DND-41 (cell line): ENCODE measurements around the gene FAM135A.

Experiments
- EZH2 ChIP-seq: IDR thresholded peaks from 3 replicates; pipeline ENCODE4 v1.6.1; 2012; ENCODE audit warnings: borderline replicate concordance, low read depth, mild to moderate bottlenecking, moderate library complexity, low read length, inconsistent platforms; ENCODE audit not compliant: severe bottlenecking
- TF ChIP-seq, protein P1 (sequence below): IDR thresholded peaks from 2 replicates; pipeline ENCODE4 v1.5.1; 2012; ENCODE audit warnings: borderline replicate concordance, low read length, moderate library complexity, mild to moderate bottlenecking; ENCODE audit not compliant: poor library complexity, severe bottlenecking; ENCODE audit errors: extremely low read depth

DNA sequence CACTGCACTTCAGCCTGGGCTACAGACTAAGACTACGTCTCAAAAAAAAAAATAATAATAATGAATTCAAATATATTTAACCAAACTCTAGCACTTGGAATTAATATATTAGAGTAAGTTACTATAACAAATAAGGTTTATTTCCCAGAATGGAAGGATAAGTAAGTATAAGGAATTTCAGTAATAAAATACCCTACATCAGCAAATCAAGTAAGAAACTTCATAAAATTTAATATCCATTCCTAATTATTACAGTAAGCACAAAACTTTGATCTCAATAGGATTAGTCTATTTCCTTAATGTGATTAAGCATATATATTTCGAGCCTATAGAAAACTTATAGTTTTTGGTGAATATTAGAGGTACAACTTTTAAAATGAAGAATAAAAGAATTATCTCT lies 116.7 kb downstream of the FAM135A start:
- TF ChIP-seq, protein P1, sequence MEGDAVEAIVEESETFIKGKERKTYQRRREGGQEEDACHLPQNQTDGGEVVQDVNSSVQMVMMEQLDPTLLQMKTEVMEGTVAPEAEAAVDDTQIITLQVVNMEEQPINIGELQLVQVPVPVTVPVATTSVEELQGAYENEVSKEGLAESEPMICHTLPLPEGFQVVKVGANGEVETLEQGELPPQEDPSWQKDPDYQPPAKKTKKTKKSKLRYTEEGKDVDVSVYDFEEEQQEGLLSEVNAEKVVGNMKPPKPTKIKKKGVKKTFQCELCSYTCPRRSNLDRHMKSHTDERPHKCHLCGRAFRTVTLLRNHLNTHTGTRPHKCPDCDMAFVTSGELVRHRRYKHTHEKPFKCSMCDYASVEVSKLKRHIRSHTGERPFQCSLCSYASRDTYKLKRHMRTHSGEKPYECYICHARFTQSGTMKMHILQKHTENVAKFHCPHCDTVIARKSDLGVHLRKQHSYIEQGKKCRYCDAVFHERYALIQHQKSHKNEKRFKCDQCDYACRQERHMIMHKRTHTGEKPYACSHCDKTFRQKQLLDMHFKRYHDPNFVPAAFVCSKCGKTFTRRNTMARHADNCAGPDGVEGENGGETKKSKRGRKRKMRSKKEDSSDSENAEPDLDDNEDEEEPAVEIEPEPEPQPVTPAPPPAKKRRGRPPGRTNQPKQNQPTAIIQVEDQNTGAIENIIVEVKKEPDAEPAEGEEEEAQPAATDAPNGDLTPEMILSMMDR, result no peak
- TF ChIP-seq EZH2, result no peak
